Measurements from ENCODE around the gene HINT1.
"Not testable (repeated sequence)": the region's sequence is repeated elsewhere in the genome, so short reads cannot be mapped to it uniquely, and the experiment has no call there.

Gene HINT1

GRCh38 chr5:131169810-131170539, 4.9 kb upstream of the HINT1 start:
- DNase-seq, result no peak

- DNase-seq, result no peak
Observed at GRCh38 chr5:131167615-131168014, 2.6 kb upstream of the HINT1 start.

GRCh38 chr5:131164191-131165118, 601 bp downstream of the HINT1 start:
- peak; percentile 21 for DNase-seq

GRCh38 chr5:131163276-131164119, 1.6 kb downstream of the HINT1 start:
- peak; percentile 6 for DNase-seq

GRCh38 chr5:131160134-131160533, 4.9 kb downstream of the HINT1 start:
- no peak for DNase-seq

- DNase-seq, result no peak
Observed at GRCh38 chr5:131156957-131157356, 8.1 kb downstream of the HINT1 start.

GRCh38 chr5:131156385-131156784, 8.7 kb downstream of the HINT1 start:
- no peak for DNase-seq

- DNase-seq, result no peak
Observed at GRCh38 chr5:131151216-131151615, 13.8 kb downstream of the HINT1 start.

GRCh38 chr5:131150408-131150807, 14.6 kb downstream of the HINT1 start:
- no peak for DNase-seq

GRCh38 chr5:131148835-131149234, 16.2 kb downstream of the HINT1 start:
- DNase-seq, result no peak

- no peak for DNase-seq
Observed at GRCh38 chr5:131147258-131147657, 17.8 kb downstream of the HINT1 start.

- DNase-seq, result no peak
Observed at GRCh38 chr5:131142970-131143617, 22.0 kb downstream of the HINT1 start.

GRCh38 chr5:131139321-131139720, 25.7 kb downstream of the HINT1 start:
- no peak for DNase-seq

GRCh38 chr5:131138406-131138805, 26.6 kb downstream of the HINT1 start:
- DNase-seq, result not testable (repeated sequence)

GRCh38 chr5:131133091-131133490, 32.0 kb downstream of the HINT1 start:
- not testable (repeated sequence) for DNase-seq

- no peak for DNase-seq
Observed at GRCh38 chr5:131129306-131129705, 35.8 kb downstream of the HINT1 start.

- DNase-seq, result not testable (repeated sequence)
Observed at GRCh38 chr5:131127244-131127643, 37.8 kb downstream of the HINT1 start.

GRCh38 chr5:131114754-131115153, 50.3 kb downstream of the HINT1 start:
- DNase-seq, result no peak

- no peak for DNase-seq
Observed at GRCh38 chr5:131112424-131112823, 52.6 kb downstream of the HINT1 start.

- DNase-seq, result no peak
Observed at GRCh38 chr5:131110256-131110594, 54.8 kb downstream of the HINT1 start.

- DNase-seq, result no peak
Observed at GRCh38 chr5:131109540-131110255, 55.4 kb downstream of the HINT1 start.
